Activated CD4-positive, alpha-beta T cell treated with anti-CD3 and anti-CD28 coated beads, Interleukin-10, Interleukin-2, amounts not matched to agents 100 ng/mL and 50 ng/mL, durations not matched to agents 16 hours and 8 hours (primary cell): ENCODE results near the gene PRELID1.
"Not testable (repeated sequence)": the region's sequence is repeated elsewhere in the genome, so short reads cannot be mapped to it uniquely, and the experiment has no call there.

Experiments used
- DNase-seq: peaks from one replicate; pipeline ENCODE4 v3.0.0-alpha.2; 2020

Gene PRELID1

GRCh38 chr5:177336603-177337494, 33.2 kb downstream of the PRELID1 start:
- no peak for DNase-seq

- DNase-seq = no peak
Observed at GRCh38 chr5:177338251-177339106, 34.9 kb downstream of the PRELID1 start.

- no peak for DNase-seq
Observed at GRCh38 chr5:177339107-177339638, 35.6 kb downstream of the PRELID1 start.

GRCh38 chr5:177343000-177343399, 39.4 kb downstream of the PRELID1 start:
- not testable (repeated sequence) for DNase-seq

GRCh38 chr5:177343777-177344176, 40.2 kb downstream of the PRELID1 start:
- DNase-seq = no peak

GRCh38 chr5:177344891-177345290, 41.3 kb downstream of the PRELID1 start:
- DNase-seq = no peak

GRCh38 chr5:177346820-177347219, 43.2 kb downstream of the PRELID1 start:
- no peak for DNase-seq

GRCh38 chr5:177347699-177348098, 44.1 kb downstream of the PRELID1 start:
- no peak for DNase-seq

- no peak for DNase-seq
Observed at GRCh38 chr5:177349362-177349647, 45.7 kb downstream of the PRELID1 start.

GRCh38 chr5:177349762-177350161, 46.2 kb downstream of the PRELID1 start:
- no peak for DNase-seq

- no peak for DNase-seq
Observed at GRCh38 chr5:177350776-177351391, 47.3 kb downstream of the PRELID1 start.

GRCh38 chr5:177351392-177352329, 48.1 kb downstream of the PRELID1 start, which contains the start of gene LMAN2:
Gene LMAN2 (minus strand): TSS chr5:177351668. CDS start chr5:177351647, 21 bp downstream.
- peak; percentile 96 for DNase-seq

GRCh38 chr5:177353093-177353492, 49.5 kb downstream of the PRELID1 start:
- no peak for DNase-seq

- no peak for DNase-seq
Observed at GRCh38 chr5:177354256-177354655, 50.7 kb downstream of the PRELID1 start.

- DNase-seq = no peak
Observed at GRCh38 chr5:177354711-177355110, 51.1 kb downstream of the PRELID1 start.

- no peak for DNase-seq
Observed at GRCh38 chr5:177355162-177355867, 51.7 kb downstream of the PRELID1 start.

GRCh38 chr5:177355868-177356168, 52.2 kb downstream of the PRELID1 start:
- DNase-seq = no peak
